ENCODE data around the gene UBE2H. TPM values are rescaled to one million over a fixed set of nuclear protein-coding genes. Genes with fewer than 3 reads are reported as not detected.
"Not testable (repeated sequence)": the region's sequence is repeated elsewhere in the genome, so short reads cannot be mapped to it uniquely, and the experiment has no call there.

UBE2H gene
- total RNA-seq, 1 donor from 2014 or later: 104 TPM

DNA sequence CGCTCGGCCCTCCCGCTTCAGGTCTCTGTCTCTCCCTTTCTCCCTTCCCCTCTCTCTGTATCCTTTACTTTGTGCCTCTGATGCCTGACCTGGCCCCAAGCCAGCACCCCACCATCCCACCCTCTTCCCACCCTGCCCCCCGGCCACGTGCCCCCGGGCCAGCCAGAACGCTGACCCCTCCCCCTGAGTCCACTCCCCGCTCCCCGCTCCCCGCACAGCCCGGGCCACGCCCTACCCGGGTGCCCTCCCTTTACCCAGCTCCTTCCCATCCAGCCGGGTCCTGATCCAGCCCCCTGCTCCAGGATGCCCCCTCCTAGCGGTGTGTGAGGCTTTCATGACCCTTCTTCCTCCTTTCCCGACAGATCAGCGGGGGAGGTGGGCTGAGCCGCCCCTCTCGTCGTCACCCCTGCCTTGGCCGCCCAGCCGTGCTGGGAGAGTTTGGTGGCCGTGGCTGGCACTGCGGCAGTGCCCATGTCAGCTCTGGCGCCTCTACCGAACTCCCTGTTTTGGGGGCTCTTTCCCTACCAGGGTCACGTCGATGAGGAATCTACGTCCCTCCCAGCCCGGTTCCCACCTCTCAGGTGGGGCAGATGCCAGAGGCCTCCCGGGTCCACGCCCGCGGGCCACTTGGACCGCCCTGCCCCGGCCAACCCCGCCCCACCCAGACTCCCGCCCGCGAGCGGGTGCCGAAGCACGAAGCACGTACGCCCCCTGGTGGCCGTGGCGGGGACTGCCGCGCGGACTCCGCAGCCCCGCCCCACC lies 127.4 kb downstream of the UBE2H start:
- Mint-ChIP-seq H3K4me3 (peak overlapping the region; percentile 88), H3K27me3 (ENCODE audit: low read depth) (no peaks in the 10 kb centered on the region), H3K9me3 (no peaks in the 10 kb centered on the region), H3K27ac (peak overlapping the region; percentile 85), H3K36me3 (no peaks in the 10 kb centered on the region), H3K4me1 (peaks cover 15% of the 10 kb centered on the region)
- peak; percentile 88 to 97 for DNase-seq (ENCODE audit: low spot score in 2 of 2, unreplicated experiment in 2 of 2)
- TF ChIP-seq, protein P1, sequence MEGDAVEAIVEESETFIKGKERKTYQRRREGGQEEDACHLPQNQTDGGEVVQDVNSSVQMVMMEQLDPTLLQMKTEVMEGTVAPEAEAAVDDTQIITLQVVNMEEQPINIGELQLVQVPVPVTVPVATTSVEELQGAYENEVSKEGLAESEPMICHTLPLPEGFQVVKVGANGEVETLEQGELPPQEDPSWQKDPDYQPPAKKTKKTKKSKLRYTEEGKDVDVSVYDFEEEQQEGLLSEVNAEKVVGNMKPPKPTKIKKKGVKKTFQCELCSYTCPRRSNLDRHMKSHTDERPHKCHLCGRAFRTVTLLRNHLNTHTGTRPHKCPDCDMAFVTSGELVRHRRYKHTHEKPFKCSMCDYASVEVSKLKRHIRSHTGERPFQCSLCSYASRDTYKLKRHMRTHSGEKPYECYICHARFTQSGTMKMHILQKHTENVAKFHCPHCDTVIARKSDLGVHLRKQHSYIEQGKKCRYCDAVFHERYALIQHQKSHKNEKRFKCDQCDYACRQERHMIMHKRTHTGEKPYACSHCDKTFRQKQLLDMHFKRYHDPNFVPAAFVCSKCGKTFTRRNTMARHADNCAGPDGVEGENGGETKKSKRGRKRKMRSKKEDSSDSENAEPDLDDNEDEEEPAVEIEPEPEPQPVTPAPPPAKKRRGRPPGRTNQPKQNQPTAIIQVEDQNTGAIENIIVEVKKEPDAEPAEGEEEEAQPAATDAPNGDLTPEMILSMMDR (IDR thresholded peaks at IDR 0.05; ENCODE audit: unreplicated experiment): peak; percentile 100

DNA sequence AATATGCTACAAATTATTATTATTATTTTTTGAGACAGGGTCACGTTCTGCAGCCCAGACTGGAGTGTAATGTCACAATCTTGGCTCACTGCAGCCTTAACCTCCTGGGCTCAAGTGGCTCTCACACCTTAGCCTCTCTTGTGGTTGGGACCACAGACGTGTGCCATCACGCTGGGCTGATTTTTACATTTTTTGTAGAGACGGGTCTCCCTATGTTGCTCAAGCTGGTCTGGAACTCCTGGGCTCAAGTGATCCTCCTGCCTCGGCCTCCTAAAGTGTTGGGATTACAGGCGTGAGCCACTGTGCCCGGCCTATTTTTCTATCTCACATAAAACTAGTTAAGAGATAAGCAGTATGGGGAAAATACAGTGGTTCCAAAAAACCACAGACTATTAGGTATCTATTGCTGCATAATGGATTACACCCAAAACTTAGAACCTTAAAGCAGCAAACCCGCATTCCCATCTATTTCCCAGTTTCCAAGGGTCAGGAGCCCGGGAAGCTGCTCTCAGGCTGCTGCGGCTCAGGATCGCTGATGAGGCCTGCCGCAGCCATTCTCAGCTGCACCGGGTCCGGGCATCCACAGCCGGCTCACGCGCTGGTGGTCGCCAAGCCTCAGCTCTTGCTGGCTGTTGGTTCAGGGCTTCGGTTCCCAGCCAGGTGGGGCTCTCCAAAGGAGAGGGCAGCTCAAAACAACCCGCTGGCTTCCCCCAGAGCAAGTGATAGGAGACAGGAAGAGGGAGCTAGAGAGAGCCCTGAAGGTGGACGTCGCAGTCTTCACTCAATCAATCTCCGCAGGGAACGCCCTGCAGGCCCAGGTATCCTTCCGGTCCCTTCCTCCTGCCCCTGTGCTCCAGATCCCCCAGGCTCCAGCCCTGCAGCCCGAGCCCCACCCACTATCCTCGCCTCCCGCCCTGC lies 128.2 kb downstream of the UBE2H start:
- Mint-ChIP-seq H3K27me3 (ENCODE audit: low read depth) (no peaks in the 10 kb centered on the region), H3K4me3 (peak overlapping the region; percentile 88), H3K9me3 (no peaks in the 10 kb centered on the region), H3K36me3 (peaks cover 4% of the 10 kb centered on the region), H3K27ac (peak overlapping the region; percentile 85), H3K4me1 (peaks cover 7% of the 10 kb centered on the region)
- TF ChIP-seq, protein P1 (IDR thresholded peaks at IDR 0.05; ENCODE audit: unreplicated experiment): no peak
- peak in 1 of 2 experiments; percentile 61 for DNase-seq (ENCODE audit: low spot score in 2 of 2, unreplicated experiment in 2 of 2)

DNA sequence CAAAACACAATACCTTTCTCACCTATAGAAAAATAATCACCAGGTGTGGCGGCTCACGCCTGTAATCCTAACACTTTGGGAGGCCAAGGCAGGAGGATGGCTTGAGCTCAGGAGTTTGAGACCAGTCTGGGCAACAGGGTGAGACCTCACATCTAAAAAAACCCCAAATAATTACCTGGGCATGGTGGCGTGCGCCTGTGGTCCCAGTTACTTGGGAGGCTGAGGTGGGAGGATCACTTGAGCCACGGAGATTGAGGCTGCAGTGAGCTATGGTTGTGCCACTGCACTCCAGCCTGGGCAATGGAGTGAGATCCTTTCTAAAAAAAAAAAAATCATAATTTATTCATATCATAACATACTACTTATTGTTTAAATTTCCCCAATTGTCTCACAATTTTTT lies 129.6 kb downstream of the UBE2H start:
- not testable (repeated sequence) for H3K27me3 Mint-ChIP-seq (ENCODE audit: low read depth); H3K4me1 Mint-ChIP-seq; H3K36me3 Mint-ChIP-seq; H3K9me3 Mint-ChIP-seq; H3K27ac Mint-ChIP-seq; DNase-seq (ENCODE audit: low spot score in 2 of 2, unreplicated experiment in 2 of 2); H3K4me3 Mint-ChIP-seq

DNA sequence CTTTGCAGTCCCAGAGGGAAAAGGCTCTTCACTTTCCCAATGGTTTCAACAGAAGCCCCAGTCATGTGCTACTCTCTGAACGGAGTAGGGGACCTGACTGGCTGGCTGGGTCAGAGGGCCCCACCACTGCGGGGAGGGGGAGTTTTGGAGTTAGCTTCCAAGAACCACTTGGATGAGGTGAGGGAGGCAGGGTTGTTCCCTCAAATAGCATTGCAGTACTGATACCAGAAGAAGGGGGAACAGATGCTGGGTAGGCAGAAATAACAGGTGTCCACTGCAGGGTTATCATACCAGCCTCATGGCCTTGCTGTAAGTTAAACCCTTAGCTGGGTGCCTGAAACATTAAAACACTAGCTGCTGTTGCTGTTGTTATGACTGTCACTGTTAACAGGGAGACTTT lies 131.3 kb downstream of the UBE2H start:
- no peak for DNase-seq (ENCODE audit: low spot score in 2 of 2, unreplicated experiment in 2 of 2)
- H3K4me3 Mint-ChIP-seq: no peak overlapping the region
- no peak overlapping the region for H3K27ac Mint-ChIP-seq
- H3K27me3 Mint-ChIP-seq (ENCODE audit: low read depth): no peaks in the 10 kb centered on the region
- TF ChIP-seq, protein P1 (IDR thresholded peaks at IDR 0.05; ENCODE audit: unreplicated experiment): no peak
- H3K9me3 Mint-ChIP-seq: peaks cover 18% of the 10 kb centered on the region
- peaks cover 7% of the 10 kb centered on the region for H3K4me1 Mint-ChIP-seq
- peaks cover 20% of the 10 kb centered on the region for H3K36me3 Mint-ChIP-seq

DNA sequence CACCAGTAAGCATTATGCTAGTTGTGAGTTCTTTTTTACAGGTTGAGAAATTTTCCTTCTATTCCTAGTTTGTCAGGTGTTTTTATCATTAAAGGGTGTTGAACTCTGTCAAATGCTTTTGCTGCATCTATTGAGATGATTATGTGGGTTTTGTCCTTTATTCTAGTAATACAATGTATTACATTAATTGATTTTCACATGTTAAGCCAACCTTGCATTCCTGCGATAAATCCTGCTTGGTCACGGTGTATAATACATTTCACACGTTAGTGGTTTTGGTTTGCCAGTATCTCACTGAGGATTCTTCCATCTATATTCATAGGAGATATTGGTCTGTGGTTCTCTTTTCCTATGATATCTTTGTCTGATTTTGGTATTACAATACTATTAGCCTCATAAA lies 136.0 kb downstream of the UBE2H start:
- H3K27me3 Mint-ChIP-seq (ENCODE audit: low read depth): no peaks in the 10 kb centered on the region
- no peak overlapping the region for H3K27ac Mint-ChIP-seq
- peaks cover 20% of the 10 kb centered on the region for H3K36me3 Mint-ChIP-seq
- H3K4me1 Mint-ChIP-seq: no peaks in the 10 kb centered on the region
- H3K9me3 Mint-ChIP-seq: peaks cover 22% of the 10 kb centered on the region
- TF ChIP-seq, protein P1 (IDR thresholded peaks at IDR 0.05; ENCODE audit: unreplicated experiment): no peak
- H3K4me3 Mint-ChIP-seq: no peak overlapping the region
- no peak for DNase-seq (ENCODE audit: low spot score in 2 of 2, unreplicated experiment in 2 of 2)

DNA sequence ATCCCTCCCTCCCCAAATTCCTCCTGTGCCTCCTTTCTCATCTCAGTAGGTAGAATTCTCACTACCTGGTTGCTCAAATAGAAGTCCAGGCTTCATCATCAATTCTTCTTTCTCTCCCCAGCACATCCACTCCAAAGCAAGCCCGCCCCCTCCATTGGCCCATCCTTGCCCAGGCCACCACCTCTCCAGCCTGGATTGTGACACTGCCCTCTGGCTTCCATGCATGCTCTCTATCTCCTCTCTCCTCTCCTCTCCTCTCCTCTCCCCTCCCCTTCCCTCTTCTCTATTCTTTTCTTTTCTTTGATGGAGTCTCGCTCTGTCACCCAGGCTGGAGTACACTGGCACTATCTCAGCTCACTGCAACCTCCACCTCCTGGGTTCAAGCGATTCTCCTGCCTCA lies 144.9 kb downstream of the UBE2H start:
- no peak overlapping the region for H3K27ac Mint-ChIP-seq
- no peaks in the 10 kb centered on the region for H3K36me3 Mint-ChIP-seq
- no peak for DNase-seq (ENCODE audit: low spot score in 2 of 2, unreplicated experiment in 2 of 2)
- H3K4me1 Mint-ChIP-seq: no peaks in the 10 kb centered on the region
- no peaks in the 10 kb centered on the region for H3K9me3 Mint-ChIP-seq
- H3K4me3 Mint-ChIP-seq: no peak overlapping the region
- no peaks in the 10 kb centered on the region for H3K27me3 Mint-ChIP-seq (ENCODE audit: low read depth)
- TF ChIP-seq, protein P1 (IDR thresholded peaks at IDR 0.05; ENCODE audit: unreplicated experiment): no peak
